Cortex of kidney (tissue), 1 donor: ENCODE measurements around the gene ALG5.

ENCODE experiments used
- DNase-seq: peaks from one replicate; lab custom pipeline; 2025; lab: John Stamatoyannopoulos, UW

The ALG5 gene

DNA sequence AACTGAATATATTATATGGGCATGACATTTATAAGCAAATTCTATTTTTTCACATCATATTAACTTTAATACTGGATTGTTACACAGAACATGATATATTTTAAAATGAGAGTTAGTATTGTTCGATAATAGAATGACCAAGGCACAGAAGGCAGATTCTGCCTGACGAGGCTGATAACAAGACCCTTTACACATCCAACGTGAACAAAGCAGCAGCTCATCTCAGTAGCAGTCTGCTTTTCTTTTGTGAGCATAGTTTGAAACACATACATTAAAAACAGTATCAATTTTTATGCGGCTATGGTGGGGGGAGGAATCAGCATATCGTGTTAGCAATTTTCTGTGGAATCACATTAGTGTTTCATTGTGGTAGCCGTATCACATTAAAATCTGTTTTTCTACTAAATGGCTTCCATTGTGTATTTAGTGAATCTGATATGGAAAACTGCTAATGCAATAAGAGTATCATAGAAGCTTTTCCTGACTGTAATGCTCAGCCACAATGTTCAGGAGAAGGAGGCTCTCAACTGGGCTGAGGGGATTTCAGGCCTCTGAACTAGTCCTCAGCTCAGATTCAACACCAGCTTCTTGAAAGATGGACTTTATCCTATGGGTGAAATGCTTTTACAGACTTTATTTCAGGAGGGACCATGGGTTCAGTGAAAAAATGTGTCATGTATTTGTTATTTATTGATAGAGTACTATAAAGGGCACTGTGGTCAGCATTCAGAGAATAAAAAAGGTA is 83.1 kb downstream of the ALG5 start:
- no peak for DNase-seq

GRCh38 chr13:36915106-36915505 is 84.0 kb downstream of the ALG5 start:
- no peak for DNase-seq

DNA sequence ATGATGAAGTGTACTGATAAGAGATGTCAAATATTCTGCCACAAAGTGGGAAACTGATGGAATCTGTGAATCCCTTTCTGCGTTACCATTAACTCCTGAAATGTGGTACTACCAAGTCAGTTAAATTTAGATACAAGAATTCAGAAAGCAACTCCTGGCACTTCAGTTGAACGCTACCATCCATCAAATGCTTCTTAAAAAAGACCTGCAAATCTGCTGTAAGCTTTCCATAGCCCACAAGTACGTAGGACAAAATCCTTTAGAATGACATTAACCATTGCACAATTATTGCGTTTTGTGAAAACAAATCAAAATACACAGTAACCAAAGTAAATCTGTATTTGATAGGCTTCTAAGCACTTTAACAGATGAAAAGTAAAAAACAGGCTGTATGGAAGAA is 84.5 kb downstream of the ALG5 start:
- no peak for DNase-seq

GRCh38 chr13:36913463-36913862 is 85.7 kb downstream of the ALG5 start:
- DNase-seq = no peak

DNA sequence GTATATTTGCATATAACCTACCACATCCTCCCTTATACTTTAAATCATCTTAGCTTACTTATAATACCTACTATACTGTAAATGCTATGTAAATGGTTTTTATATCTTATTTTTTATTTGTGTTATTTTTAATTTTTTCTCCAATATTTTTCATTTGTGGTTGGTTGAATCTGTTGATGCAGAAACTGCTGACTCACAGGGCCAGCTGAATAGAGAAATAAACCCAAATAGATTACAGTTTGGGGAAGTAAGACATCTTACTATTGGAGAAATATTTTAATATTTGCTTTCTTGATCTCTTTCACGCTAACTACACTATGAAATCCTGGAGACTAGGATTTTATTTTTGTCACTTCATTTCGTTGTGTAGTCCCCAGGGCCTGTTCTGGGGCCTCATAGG is 86.2 kb downstream of the ALG5 start:
- DNase-seq = no peak

GRCh38 chr13:36912369-36912768 is 86.8 kb downstream of the ALG5 start:
- DNase-seq = no peak

DNA sequence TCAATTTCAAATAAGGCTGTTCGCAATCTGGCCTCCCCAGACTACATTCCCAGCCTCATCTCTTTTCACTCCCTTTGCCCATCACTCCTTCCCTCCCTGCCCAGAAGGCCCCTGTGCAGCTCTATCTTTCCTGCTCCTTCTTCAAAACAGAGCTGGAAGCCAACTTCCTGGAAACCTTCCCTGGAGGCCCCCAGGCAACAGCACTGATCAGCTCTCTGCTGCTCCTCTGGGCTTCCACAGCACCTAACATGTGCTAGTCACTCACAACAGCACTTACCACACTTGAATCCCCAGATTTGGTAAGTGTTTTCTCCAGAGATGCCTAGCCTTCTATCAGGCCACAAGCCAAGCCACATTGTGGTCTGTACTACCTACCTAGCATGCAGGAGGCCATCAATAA is 88.6 kb downstream of the ALG5 start:
- no peak for DNase-seq

DNA sequence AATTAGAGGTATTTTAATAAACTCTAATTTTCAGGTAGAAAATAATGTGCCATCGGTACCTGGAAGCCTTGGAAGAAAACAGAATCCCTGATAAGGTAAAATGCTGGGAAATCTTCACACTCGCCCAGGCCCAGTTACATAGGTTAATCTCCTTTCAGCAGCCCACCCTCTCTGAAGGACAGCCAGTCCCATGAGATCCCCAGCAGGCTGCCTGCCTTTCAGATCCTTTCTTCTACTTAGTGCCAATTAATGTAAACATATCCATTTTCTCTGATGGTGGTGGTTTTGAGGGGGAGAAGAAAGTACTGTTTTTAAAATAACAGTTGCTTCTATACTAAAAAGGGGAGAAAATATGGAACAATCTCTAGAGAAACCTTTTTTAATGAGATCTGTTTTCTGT is 91.3 kb downstream of the ALG5 start:
- no peak for DNase-seq

DNA sequence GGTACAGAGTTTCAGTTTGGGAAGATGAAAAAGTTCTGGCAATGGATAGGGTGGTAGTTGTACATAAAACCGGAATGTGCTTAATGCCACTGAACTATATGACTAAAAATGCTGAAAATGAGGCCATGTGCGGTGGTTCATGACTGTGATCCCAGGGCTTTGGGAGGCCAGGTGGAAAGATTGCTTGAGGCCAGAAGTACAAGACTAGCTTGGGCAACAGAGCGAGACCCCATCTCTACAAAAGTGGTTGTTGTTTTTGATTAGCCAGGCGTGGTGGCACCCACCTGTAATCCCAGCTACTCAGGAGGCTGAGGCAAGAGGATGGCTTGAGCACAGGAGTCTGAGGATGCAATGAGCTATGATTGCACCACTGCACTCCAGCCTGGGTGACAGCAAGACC is 91.9 kb downstream of the ALG5 start:
- no peak for DNase-seq

- no peak for DNase-seq
These were observed 93.2 kb downstream of the ALG5 start for GRCh38 chr13:36905944-36906343.

DNA sequence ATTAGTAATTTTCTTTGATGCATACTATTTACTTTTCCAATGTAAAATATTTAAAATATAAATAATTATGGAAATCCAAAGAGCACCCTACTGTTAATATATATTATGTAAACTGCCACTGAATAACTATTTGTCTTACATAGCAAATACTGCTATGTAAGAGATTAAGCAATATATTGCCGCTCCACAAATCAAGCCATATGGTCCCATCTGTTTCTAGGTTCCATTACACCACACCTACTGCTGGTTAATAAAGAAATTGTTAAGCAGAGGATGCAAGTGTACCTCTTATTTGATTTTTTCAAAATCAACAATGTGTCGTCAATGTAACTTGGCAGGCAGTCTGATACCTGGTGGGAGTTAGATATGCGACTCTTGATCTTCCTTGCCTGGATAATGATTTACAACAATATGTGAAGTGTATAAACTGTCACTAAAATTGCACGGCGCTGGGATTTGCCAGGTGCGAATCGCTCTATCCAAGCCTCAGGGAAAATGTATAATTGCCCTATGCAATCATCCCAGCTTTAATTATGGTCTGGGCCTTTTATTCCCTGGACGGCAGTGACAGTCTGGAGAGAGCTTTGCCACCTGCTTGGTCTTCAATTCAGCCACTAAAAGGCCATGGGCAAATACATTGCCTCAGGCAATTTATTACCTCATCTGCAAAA is 95.1 kb downstream of the ALG5 start:
- no peak for DNase-seq
